Measurements from ENCODE around the gene HOXC6.
A peak's percentile ranks its signal among the peaks of the same experiment; 100 is the strongest.

Gene HOXC6

DNA sequence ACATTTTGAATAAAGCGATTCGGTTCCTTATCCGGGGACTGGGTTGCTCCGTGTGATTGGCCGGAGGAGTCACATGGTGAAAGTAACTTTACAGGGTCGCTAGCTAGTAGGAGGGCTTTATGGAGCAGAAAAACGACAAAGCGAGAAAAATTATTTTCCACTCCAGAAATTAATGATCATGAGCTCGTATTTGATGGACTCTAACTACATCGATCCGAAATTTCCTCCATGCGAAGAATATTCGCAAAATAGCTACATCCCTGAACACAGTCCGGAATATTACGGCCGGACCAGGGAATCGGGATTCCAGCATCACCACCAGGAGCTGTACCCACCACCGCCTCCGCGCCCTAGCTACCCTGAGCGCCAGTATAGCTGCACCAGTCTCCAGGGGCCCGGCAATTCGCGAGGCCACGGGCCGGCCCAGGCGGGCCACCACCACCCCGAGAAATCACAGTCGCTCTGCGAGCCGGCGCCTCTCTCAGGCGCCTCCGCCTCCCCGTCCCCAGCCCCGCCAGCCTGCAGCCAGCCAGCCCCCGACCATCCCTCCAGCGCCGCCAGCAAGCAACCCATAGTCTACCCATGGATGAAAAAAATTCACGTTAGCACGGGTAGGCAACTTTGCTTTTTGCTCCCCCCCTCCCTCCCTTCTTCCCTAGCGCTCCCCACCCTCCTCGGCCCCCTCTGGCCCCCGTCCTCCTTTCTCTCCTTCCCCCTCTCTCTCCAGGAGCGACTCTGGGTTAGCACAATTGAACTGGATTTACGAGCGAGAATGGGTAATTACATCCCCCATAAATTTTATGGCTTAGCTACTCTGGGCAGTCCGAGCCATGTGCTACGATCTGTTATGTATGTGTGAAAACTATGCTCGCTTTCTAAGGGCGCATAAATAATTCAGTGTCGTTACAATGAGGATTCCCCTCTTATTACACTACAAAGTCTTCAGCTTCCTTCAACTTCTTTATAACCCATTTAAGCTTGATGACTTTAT, 25.8 kb downstream of the HOXC6 start, which contains the start of gene HOXC4 (continued):
- TF ChIP-seq CTCF (tag by site-specific recombination; IDR thresholded peaks at IDR 0.05) (peak; percentile 26; the same call in 1 of the 2 replicates), ZNF121 (tag by site-specific recombination; IDR thresholded peaks at IDR 0.05) (peak; percentile 56; the same call in 1 of the 2 replicates), BCL11B (tag by site-specific recombination; IDR thresholded peaks at IDR 0.05; ENCODE audit: low read depth) (peak; percentile 89), INSM2 (tag by site-specific recombination; IDR thresholded peaks at IDR 0.05) (peak; percentile 62; the same call in 1 of the 2 replicates), ZSCAN30 (tag by site-specific recombination; IDR thresholded peaks at IDR 0.05) (peak; percentile 97), ZNF544 (tag by site-specific recombination; IDR thresholded peaks at IDR 0.05) (no peak), OSR2 (tag by site-specific recombination; IDR thresholded peaks at IDR 0.05) (peak; percentile 99), ZNF629 (tag by site-specific recombination; IDR thresholded peaks at IDR 0.05) (peak; percentile 65), KLF1 (tag by site-specific recombination; IDR thresholded peaks at IDR 0.05) (peak; percentile 38), ZNF76 (tag by site-specific recombination; IDR thresholded peaks at IDR 0.05; ENCODE audit: borderline replicate concordance, low read depth) (peak; percentile 53; the same call in 1 of the 2 replicates), ZNF423 (tag by site-specific recombination; IDR thresholded peaks at IDR 0.05) (peak; percentile 25; the same call in 1 of the 2 replicates), ZNF24 (tag by site-specific recombination; IDR thresholded peaks at IDR 0.05) (peak; percentile 84), PRDM6 (tag by site-specific recombination; IDR thresholded peaks at IDR 0.05) (peak; percentile 94), ZNF704 (tag by site-specific recombination; IDR thresholded peaks at IDR 0.05) (no peak), PRDM10 (tag by site-specific recombination; IDR thresholded peaks at IDR 0.05) (peak; percentile 48; the same call in 1 of the 2 replicates), SCRT1 (tag by site-specific recombination; IDR thresholded peaks at IDR 0.05; ENCODE audit: borderline replicate concordance) (peak; percentile 39; the same call in 1 of the 2 replicates), ZNF366 (tag by site-specific recombination; conservative IDR thresholded peaks at IDR 0.05) (peak; percentile 70), GLIS1 (tag by site-specific recombination; IDR thresholded peaks at IDR 0.05) (peak; percentile 92), ZNF473 (tag by site-specific recombination; IDR thresholded peaks at IDR 0.05) (no peak), ZBTB8A (tag by site-specific recombination; IDR thresholded peaks at IDR 0.05) (peak; percentile 79), ZSCAN16 (tag by site-specific recombination; IDR thresholded peaks at IDR 0.05) (0 out of 2 replicates have a peak, but pooled peaks have one; percentile 47)
- TF ChIP-seq, protein P1, sequence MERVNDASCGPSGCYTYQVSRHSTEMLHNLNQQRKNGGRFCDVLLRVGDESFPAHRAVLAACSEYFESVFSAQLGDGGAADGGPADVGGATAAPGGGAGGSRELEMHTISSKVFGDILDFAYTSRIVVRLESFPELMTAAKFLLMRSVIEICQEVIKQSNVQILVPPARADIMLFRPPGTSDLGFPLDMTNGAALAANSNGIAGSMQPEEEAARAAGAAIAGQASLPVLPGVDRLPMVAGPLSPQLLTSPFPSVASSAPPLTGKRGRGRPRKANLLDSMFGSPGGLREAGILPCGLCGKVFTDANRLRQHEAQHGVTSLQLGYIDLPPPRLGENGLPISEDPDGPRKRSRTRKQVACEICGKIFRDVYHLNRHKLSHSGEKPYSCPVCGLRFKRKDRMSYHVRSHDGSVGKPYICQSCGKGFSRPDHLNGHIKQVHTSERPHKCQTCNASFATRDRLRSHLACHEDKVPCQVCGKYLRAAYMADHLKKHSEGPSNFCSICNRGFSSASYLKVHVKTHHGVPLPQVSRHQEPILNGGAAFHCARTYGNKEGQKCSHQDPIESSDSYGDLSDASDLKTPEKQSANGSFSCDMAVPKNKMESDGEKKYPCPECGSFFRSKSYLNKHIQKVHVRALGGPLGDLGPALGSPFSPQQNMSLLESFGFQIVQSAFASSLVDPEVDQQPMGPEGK (tag by site-specific recombination; IDR thresholded peaks at IDR 0.05): peak; percentile 84
- TF ChIP-seq, protein P2, sequence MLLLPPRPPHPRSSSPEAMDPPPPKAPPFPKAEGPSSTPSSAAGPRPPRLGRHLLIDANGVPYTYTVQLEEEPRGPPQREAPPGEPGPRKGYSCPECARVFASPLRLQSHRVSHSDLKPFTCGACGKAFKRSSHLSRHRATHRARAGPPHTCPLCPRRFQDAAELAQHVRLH (tag by site-specific recombination; IDR thresholded peaks at IDR 0.05): peak; percentile 88
- TF ChIP-seq, protein P3, sequence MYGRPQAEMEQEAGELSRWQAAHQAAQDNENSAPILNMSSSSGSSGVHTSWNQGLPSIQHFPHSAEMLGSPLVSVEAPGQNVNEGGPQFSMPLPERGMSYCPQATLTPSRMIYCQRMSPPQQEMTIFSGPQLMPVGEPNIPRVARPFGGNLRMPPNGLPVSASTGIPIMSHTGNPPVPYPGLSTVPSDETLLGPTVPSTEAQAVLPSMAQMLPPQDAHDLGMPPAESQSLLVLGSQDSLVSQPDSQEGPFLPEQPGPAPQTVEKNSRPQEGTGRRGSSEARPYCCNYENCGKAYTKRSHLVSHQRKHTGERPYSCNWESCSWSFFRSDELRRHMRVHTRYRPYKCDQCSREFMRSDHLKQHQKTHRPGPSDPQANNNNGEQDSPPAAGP (tag by site-specific recombination; IDR thresholded peaks at IDR 0.05): peak; percentile 46; the same call in 1 of the 2 replicates
